ENCODE results near the gene EIF2B4. TPM values are rescaled to one million over a fixed set of nuclear protein-coding genes. Genes with fewer than 3 reads are reported as not detected.

Gene EIF2B4
- total and polyA plus RNA-seq, 2 of the 8 experiments (the other 6 are each of a cell fraction or from before 2014, with no cell fraction given) = 60.0 to 63.2 TPM

DNA sequence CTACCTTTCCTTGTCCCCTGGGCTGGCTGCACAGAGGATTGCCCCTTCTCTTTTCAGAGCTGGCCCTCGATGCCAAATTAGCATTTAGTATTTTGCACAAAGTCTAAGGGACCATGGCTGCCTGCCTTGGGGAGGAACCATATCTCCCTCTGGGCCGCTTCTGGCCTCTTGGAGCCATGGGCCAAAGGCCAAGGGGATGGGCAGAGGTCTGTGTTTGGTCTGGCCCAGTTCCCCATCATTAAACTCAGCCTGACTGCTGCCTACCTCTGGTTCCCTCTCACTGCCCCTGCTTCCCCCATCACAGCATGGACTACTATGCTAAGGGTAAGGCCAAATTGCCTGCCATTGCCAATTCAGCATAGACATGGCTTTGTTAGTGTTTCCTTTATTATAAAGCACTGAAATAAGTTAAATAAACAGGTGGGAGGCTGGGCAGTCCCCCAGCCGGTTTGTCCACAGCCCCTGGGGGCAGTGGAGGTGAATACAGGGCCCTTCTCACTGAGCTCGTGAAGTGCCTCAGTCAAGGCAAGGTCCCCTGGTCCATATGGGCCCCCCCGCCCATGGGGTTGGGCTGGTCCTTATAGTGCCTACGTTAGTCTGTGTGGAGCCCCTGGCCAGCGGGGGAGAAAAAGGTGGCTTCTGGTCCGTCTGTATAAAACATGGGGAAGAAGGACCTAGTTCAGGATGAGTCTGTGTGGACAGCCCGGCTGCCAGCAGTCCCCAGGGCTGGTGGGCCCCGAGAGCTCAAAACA, 6.9 kb upstream of the EIF2B4 start:
- FAIRE-seq = no peak

More for the DNA sequence above, 6.9 kb upstream of the EIF2B4 start:
- H3K79me2 ChIP-seq (ENCODE audit: control insufficient read depth in 1 of 2, insufficient read depth in 2 of 2, low read length in 2 of 2) = peaks cover 0 to 16% of the 10 kb centered on the region in 2 experiments; a peak in 2 of 4 replicates
- H3K36me3 ChIP-seq (ENCODE audit: control insufficient read depth in 2 of 4, insufficient read depth in 4 of 4, low read length in 3 of 4) = peaks cover 34 to 59% (median 49%) of the 10 kb centered on the region in 4 experiments
- no peak overlapping the region for H3K9ac ChIP-seq (replicated peaks in 1 of 4; ENCODE audit: extremely low read depth in 1 of 4, low read depth in 3 of 4, low read length in 3 of 4)
- TF ChIP-seq RAD21 (IDR thresholded peaks at IDR 0.05 in 1 of 2, conservative IDR thresholded peaks at IDR 0.05 in 1 of 2; ENCODE audit: low read depth in 2 of 2, low read length in 2 of 2) (no peak), EZH2 (IDR thresholded peaks at IDR 0.05; ENCODE audit: low read depth, low read length, severe bottlenecking) (no peak), SIN3A (conservative IDR thresholded peaks at IDR 0.05 in 1 of 2, IDR thresholded peaks at IDR 0.05 in 1 of 2; ENCODE audit: low read depth in 1 of 2, low read length in 2 of 2) (no peak), JUND (IDR thresholded peaks at IDR 0.05; ENCODE audit: low read length) (no peak), RBBP5 (IDR thresholded peaks at IDR 0.05; ENCODE audit: borderline replicate concordance, low read depth, low read length) (no peak), KDM4A (IDR thresholded peaks at IDR 0.05; ENCODE audit: low read depth, low read length, severe bottlenecking) (no peak), HDAC2 (IDR thresholded peaks at IDR 0.05; ENCODE audit: borderline replicate concordance in 1 of 2, low read depth in 2 of 2, low read length in 2 of 2) (no peak), CBX5 (IDR thresholded peaks at IDR 0.05; ENCODE audit: low read depth, low read length) (no peak), CEBPB (IDR thresholded peaks at IDR 0.05; ENCODE audit: low read depth, low read length) (no peak)
- H2BK120ac ChIP-seq (replicated peaks; ENCODE audit: low read depth, low read length) = no peak overlapping the region
- peaks cover 4 to 16% of the 10 kb centered on the region in 2 experiments for H4K20me1 ChIP-seq (replicated peaks in 1 of 2; ENCODE audit: control insufficient read depth in 1 of 2, insufficient read depth in 2 of 2, low read length in 2 of 2)
- no peak overlapping the region for H3K23ac ChIP-seq (ENCODE audit: insufficient read length)
- no peak overlapping the region for H3K4me2 ChIP-seq (ENCODE audit: insufficient read depth in 1 of 2, low read depth in 2 of 2, low read length in 2 of 2)
- no peak overlapping the region for H3K4ac ChIP-seq (replicated peaks; ENCODE audit: insufficient read length, low read depth, low read length)
- peaks cover 7% of the 10 kb centered on the region for H3K23me2 ChIP-seq (ENCODE audit: low read depth, low read length)
- H3K9me3 ChIP-seq (ENCODE audit: insufficient read depth in 2 of 2, low read depth in 1 of 2, low read length in 1 of 2) = no peaks in the 10 kb centered on the region
- 82% methylated on average over 10 of the region's 10 CpGs; no CpG with 5 or more reads in 1 of the 2 experiments for WGBS, 2 experiments (ENCODE audit: extremely low coverage in 1 of 2, insufficient coverage in 1 of 2, insufficient read length in 1 of 2, insufficient replicate concordance in 2 of 2, low coverage in 1 of 2, low lambda C conversion rate in 2 of 2, missing lambda C conversion rate in 1 of 2)
- H3K27ac ChIP-seq (ENCODE audit: low read depth, low read length) = no peak overlapping the region
- ChIA-PET POLR2A (ENCODE audit: partially characterized antibody) (interaction anchor here (0.6 to 9.5 kb wide), 12 partner anchors 8 to 167 kb away, joined by 3 to 114 read pairs (median 4); partner anchors contain the start of genes EIF2B4, GTF3C2, MPV17 and PPM1G), CTCF (ENCODE audit: partially characterized antibody) (interaction anchor here (1.0 to 2.0 kb wide), 4 partner anchors 14 to 56 kb away, joined by 3 to 5 read pairs (median 4); no protein-coding TSS in a partner anchor)
- H3K14ac ChIP-seq (ENCODE audit: insufficient read length) = no peak overlapping the region
- no peaks in the 10 kb centered on the region for H3K27me3 ChIP-seq (replicated peaks in 1 of 4; ENCODE audit: control insufficient read depth in 3 of 4, extremely low read depth in 1 of 4, insufficient read depth in 3 of 4, low read length in 3 of 4)
- no peak overlapping the region for H2BK15ac ChIP-seq (ENCODE audit: low read length)
- H2BK12ac ChIP-seq (ENCODE audit: low read depth, low read length) = no peak overlapping the region
- H3K79me1 ChIP-seq (ENCODE audit: low read depth, low read length) = peaks cover 6% of the 10 kb centered on the region
- DNase-seq (ENCODE audit: low read depth in 1 of 2, low spot score in 2 of 2) = no peak
- no peak overlapping the region for H3K56ac ChIP-seq (replicated peaks; ENCODE audit: insufficient read length, low read depth, low read length)
- H4K8ac ChIP-seq (ENCODE audit: extremely low read depth, insufficient read depth, low read length) = no peak overlapping the region; the same call in 1 of the 2 replicates
- no peak overlapping the region for H2BK5ac ChIP-seq (ENCODE audit: low read depth, low read length)
- H3K4me1 ChIP-seq (replicated peaks in 1 of 4; ENCODE audit: control insufficient read depth in 3 of 4, insufficient read depth in 4 of 4, low read length in 3 of 4) = peaks cover 0 to 8% (median 2%) of the 10 kb centered on the region in 4 experiments; a peak in 5 of 7 replicates
- H4K91ac ChIP-seq (replicated peaks; ENCODE audit: insufficient read length, low read length) = no peak overlapping the region
- H4K5ac ChIP-seq (ENCODE audit: insufficient read length, low read depth, low read length) = no peak overlapping the region
- no peak overlapping the region for H2BK20ac ChIP-seq (ENCODE audit: low read length)
- H3K4me3 ChIP-seq (ENCODE audit: extremely low read depth in 1 of 4, insufficient read depth in 2 of 4, low read depth in 3 of 4, low read length in 4 of 4) = no peak overlapping the region
- no peak overlapping the region for H3K18ac ChIP-seq (ENCODE audit: extremely low read depth, low read length)
- no peak overlapping the region for H2AK5ac ChIP-seq (ENCODE audit: low read depth, low read length)
- no peak overlapping the region for H2AFZ ChIP-seq (ENCODE audit: low read length)
